Keratinocyte (primary cell): ENCODE data around the gene ZDHHC4. TPM values are rescaled to one million over a fixed set of nuclear protein-coding genes. Genes with fewer than 3 reads are reported as not detected.
"Not testable (repeated sequence)": the region's sequence is repeated elsewhere in the genome, so short reads cannot be mapped to it uniquely, and the experiment has no call there.

Experiments used
- DNase-seq: peaks from one replicate; pipeline ENCODE4 v3.0.0-alpha.2; 2011; ENCODE audit warnings: low read depth, missing footprints, low spot score
- FAIRE-seq: peaks from 2 replicates; lab custom pipeline; 2011; peaks lifted over from hg19 to GRCh38; lab: Jason Lieb, UNC
- H2AFZ ChIP-seq: 2 replicates; pipeline ENCODE4 v1.6.0; 2012; ENCODE audit warnings: low read length, control low read depth, inconsistent platforms; ENCODE audit not compliant: control insufficient read depth
- H3K27ac ChIP-seq: 2 replicates; pipeline ENCODE4 v1.5.1; 2011; ENCODE audit warnings: low read length; ENCODE audit not compliant: control insufficient read depth, insufficient read depth
- H3K27me3 ChIP-seq: 3 replicates; pipeline ENCODE4 v1.6.0; 2011; ENCODE audit warnings: low read length; ENCODE audit not compliant: control insufficient read depth, insufficient read depth; ENCODE audit errors: extremely low read depth
- H3K36me3 ChIP-seq, 2 experiments: 2 replicates in 1 of 2; 3 replicates in 1 of 2; pipeline ENCODE4 v1.5.1; 2011; ENCODE audit warnings: low read length in 2 of 2, mild to moderate bottlenecking in 1 of 2; ENCODE audit not compliant: control insufficient read depth in 2 of 2, insufficient read depth in 2 of 2; ENCODE audit errors: extremely low read depth in 1 of 2
- H3K4me1 ChIP-seq: 3 replicates; pipeline ENCODE4 v1.5.1; 2011; ENCODE audit warnings: low read length; ENCODE audit not compliant: control insufficient read depth, insufficient read depth; ENCODE audit errors: extremely low read depth
- H3K4me2 ChIP-seq: 3 replicates; pipeline ENCODE4 v1.6.0; 2011; ENCODE audit warnings: low read depth, low read length; ENCODE audit not compliant: control insufficient read depth, insufficient read depth; ENCODE audit errors: extremely low read depth
- H3K4me3 ChIP-seq, 3 experiments: fragments of 200-600 bp in 1 of 3; sonication (generic) in 1 of 3; 2 replicates in 2 of 3; 3 replicates in 1 of 3; pipeline ENCODE4 v1.5.1; 2011 to 2016; ENCODE audit warnings: low read length in 3 of 3, mild to moderate bottlenecking in 3 of 3, control low read depth in 2 of 3, inconsistent platforms in 1 of 3, low read depth in 1 of 3, mixed read lengths in 1 of 3, mixed run types in 1 of 3, moderate library complexity in 1 of 3; ENCODE audit not compliant: control insufficient read depth in 2 of 3, insufficient read depth in 2 of 3; ENCODE audit errors: extremely low read depth in 1 of 3
- H3K79me2 ChIP-seq: 2 replicates; pipeline ENCODE4 v1.6.0; 2012; ENCODE audit warnings: low read length; ENCODE audit not compliant: control insufficient read depth, insufficient read depth
- H3K9ac ChIP-seq: 3 replicates; pipeline ENCODE4 v1.6.0; 2011; ENCODE audit warnings: low read length; ENCODE audit not compliant: control insufficient read depth, insufficient read depth; ENCODE audit errors: extremely low read depth
- H3K9me1 ChIP-seq: 3 replicates; pipeline ENCODE4 v1.6.0; 2011; ENCODE audit warnings: low read length; ENCODE audit not compliant: control insufficient read depth, insufficient read depth; ENCODE audit errors: extremely low read depth
- H3K9me3 ChIP-seq: 2 replicates; pipeline ENCODE4 v1.5.1; 2012; ENCODE audit warnings: low read depth, low read length; ENCODE audit not compliant: control insufficient read depth
- H4K20me1 ChIP-seq: 3 replicates; pipeline ENCODE4 v1.6.0; 2011; ENCODE audit warnings: low read length; ENCODE audit not compliant: control insufficient read depth, insufficient read depth; ENCODE audit errors: extremely low read depth
- EZH2 ChIP-seq: IDR thresholded peaks from one replicate; pipeline ENCODE4 v1.6.1; 2012; ENCODE audit warnings: inconsistent platforms, mild to moderate bottlenecking, low read length, moderate library complexity
- dilution Hi-C: fragments of 300-500 bp; cut with MboI; formaldehyde crosslinking; loops from one replicate; pipeline ENCODE4 v1.7.0; 2020; ENCODE audit warnings: low sequenced_read_pairs; ENCODE audit not compliant: extremely low pct_ligation_motif_present
- polyA plus RNA-seq, 5 experiments: library from polyadenylated mRNA; depleted of rRNA in 3 of 5; stranded (reverse) in 3 of 5; stranded (forward) in 1 of 5; unstranded in 1 of 5; fragments of >200 nt; gene quantifications; 1 replicate in 1 of 5; 2 replicates in 3 of 5; 3 replicates in 1 of 5; pipeline versions ENCODE4 v1.2.1 to v1.2.3, GENCODE V29; 2011 to 2012; ENCODE audit warnings: missing spikeins in 2 of 5, low read depth in 1 of 5, low replicate concordance in 1 of 5
- TF ChIP-seq, protein P1 (sequence below), 3 experiments: IDR thresholded peaks in 1 of 3; conservative IDR thresholded peaks in 1 of 3; optimal IDR thresholded peaks in 1 of 3; 2 replicates in 2 of 3; 3 replicates in 1 of 3; pipeline versions ENCODE3 to v1.5.1; 2011; ENCODE audit warnings: low read length in 3 of 3, mild to moderate bottlenecking in 3 of 3, moderate library complexity in 2 of 3, control low read depth in 1 of 3, inconsistent platforms in 1 of 3; ENCODE audit not compliant: insufficient read depth in 2 of 3; ENCODE audit errors: extremely low read depth in 1 of 3

The ZDHHC4 gene
- polyA plus RNA-seq, 1 donor (not counting 4 experiments of a cell fraction or from before 2014, with no cell fraction given) = 50.7 TPM

DNA sequence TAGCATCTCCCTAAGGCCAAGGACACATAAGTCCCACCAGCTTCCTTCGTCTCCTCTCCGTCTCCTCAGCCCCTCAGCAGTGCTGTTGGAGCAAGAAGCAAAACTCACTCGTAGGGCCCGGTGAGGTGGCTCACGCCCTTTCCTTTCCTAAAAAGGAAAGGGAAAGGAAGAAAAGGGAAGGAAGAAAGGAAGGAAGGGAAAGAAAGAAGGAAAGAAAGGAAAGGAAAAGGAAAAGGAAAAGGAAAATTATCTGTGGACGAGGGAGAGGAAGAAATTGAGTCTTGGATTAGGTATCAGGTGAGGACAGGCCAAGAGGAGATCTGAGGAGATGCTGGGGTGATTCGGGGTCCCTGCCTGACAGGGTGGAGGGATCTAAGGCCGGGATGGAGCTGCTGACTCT lies 56.8 kb downstream of the ZDHHC4 start:
- DNase-seq = no peak
- no peak for FAIRE-seq
- no peaks in the 10 kb centered on the region for H3K9me1 ChIP-seq
- peaks cover 0 to 2% of the 10 kb centered on the region in 2 experiments for H3K36me3 ChIP-seq
- no peaks in the 10 kb centered on the region for H4K20me1 ChIP-seq
- no peak overlapping the region for H2AFZ ChIP-seq
- H3K4me1 ChIP-seq = peaks cover 6% of the 10 kb centered on the region
- H3K27me3 ChIP-seq = no peaks in the 10 kb centered on the region
- no peaks in the 10 kb centered on the region for H3K9me3 ChIP-seq
- H3K9ac ChIP-seq = no peak overlapping the region
- H3K27ac ChIP-seq = no peak overlapping the region
- peaks cover 14% of the 10 kb centered on the region for H3K79me2 ChIP-seq
- TF ChIP-seq EZH2 = no peak
- TF ChIP-seq, protein P1, sequence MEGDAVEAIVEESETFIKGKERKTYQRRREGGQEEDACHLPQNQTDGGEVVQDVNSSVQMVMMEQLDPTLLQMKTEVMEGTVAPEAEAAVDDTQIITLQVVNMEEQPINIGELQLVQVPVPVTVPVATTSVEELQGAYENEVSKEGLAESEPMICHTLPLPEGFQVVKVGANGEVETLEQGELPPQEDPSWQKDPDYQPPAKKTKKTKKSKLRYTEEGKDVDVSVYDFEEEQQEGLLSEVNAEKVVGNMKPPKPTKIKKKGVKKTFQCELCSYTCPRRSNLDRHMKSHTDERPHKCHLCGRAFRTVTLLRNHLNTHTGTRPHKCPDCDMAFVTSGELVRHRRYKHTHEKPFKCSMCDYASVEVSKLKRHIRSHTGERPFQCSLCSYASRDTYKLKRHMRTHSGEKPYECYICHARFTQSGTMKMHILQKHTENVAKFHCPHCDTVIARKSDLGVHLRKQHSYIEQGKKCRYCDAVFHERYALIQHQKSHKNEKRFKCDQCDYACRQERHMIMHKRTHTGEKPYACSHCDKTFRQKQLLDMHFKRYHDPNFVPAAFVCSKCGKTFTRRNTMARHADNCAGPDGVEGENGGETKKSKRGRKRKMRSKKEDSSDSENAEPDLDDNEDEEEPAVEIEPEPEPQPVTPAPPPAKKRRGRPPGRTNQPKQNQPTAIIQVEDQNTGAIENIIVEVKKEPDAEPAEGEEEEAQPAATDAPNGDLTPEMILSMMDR (optimal IDR thresholded peaks at IDR 0.05 in 1 of 3, IDR thresholded peaks at IDR 0.05 in 1 of 3, conservative IDR thresholded peaks at IDR 0.05 in 1 of 3; ENCODE audit: extremely low read depth in 1 of 3, insufficient read depth in 2 of 3, low read length in 3 of 3) = no peak
- no peak overlapping the region for H3K4me3 ChIP-seq
- dilution Hi-C loops = no loop called here
- H3K4me2 ChIP-seq = no peak overlapping the region

DNA sequence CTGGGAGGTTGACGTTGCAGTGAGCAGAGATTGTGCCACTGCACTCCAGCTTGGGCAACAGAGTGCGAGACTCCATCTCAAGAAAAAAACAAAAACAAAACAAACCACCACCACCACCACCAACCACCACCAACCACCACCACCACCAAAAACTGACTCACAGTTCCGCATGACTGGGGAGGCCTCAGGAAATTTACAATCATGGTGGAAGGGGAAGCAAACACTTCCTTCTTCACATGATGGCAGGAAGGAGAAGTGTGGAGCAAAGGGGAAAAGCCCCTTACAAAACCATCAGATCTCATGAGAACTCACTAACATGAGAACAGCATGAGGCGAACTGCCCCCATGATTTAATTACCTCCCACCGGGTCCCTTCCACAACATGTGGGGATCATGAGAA lies 57.7 kb downstream of the ZDHHC4 start:
- peaks cover 22% of the 10 kb centered on the region for H3K79me2 ChIP-seq
- H3K27ac ChIP-seq, H3K9me1 ChIP-seq, H3K4me2 ChIP-seq, H3K4me1 ChIP-seq, H3K36me3 ChIP-seq, H3K4me3 ChIP-seq, FAIRE-seq, H3K9ac ChIP-seq, H3K9me3 ChIP-seq, dilution Hi-C loops, H4K20me1 ChIP-seq, H2AFZ ChIP-seq, DNase-seq, H3K27me3 ChIP-seq: not testable (repeated sequence)
